Neural cell (in vitro differentiated cells): ENCODE measurements around the gene HAPSTR1. TPM values are rescaled to one million over a fixed set of nuclear protein-coding genes. Genes with fewer than 3 reads are reported as not detected.

Experiments
- H2AFZ ChIP-seq: fragments of 200-600, 300-800 bp; sonication (generic), shearing (Covaris generic); 2 replicates; pipeline ENCODE4 v1.6.0; 2014; ENCODE audit warnings: low read depth, mild to moderate bottlenecking, antibody characterized with exemption, low read length, moderate library complexity
- H3F3A ChIP-seq: fragments of 200-600 bp; shearing (Covaris generic); 2 replicates; pipeline ENCODE4 v1.6.1; 2016; ENCODE audit warnings: mild to moderate bottlenecking, moderate library complexity, mixed read lengths, antibody characterized with exemption, low read length; ENCODE audit not compliant: insufficient read depth, poor library complexity, severe bottlenecking
- H3K27ac ChIP-seq: fragments of 200-600, 300-800 bp; sonication (generic), shearing (Covaris generic); 2 replicates; pipeline ENCODE4 v1.5.1; 2014; ENCODE audit warnings: mild to moderate bottlenecking, low read length, moderate library complexity
- H3K27me3 ChIP-seq: fragments of 300-800, 200-600 bp; sonication (generic), shearing (Covaris generic); 2 replicates; pipeline ENCODE4 v1.6.0; 2014; ENCODE audit warnings: mild to moderate bottlenecking, low read depth, low read length, moderate library complexity; ENCODE audit not compliant: insufficient read depth
- H3K36me3 ChIP-seq: fragments of 300-800, 200-600 bp; sonication (generic), shearing (Covaris generic); 2 replicates; pipeline ENCODE4 v1.5.1; 2014; ENCODE audit warnings: mild to moderate bottlenecking, antibody characterized with exemption, low read length, moderate library complexity; ENCODE audit not compliant: insufficient read depth
- H3K4me2 ChIP-seq: fragments of 300-800, 200-600 bp; sonication (generic), shearing (Covaris generic); 2 replicates; pipeline ENCODE4 v1.6.0; 2014; ENCODE audit warnings: mild to moderate bottlenecking, low read length
- H3K4me3 ChIP-seq: fragments of 300-800, 200-600 bp; sonication (generic), shearing (Covaris generic); 2 replicates; pipeline ENCODE4 v1.5.1; 2014; ENCODE audit warnings: mild to moderate bottlenecking, low read length, moderate library complexity
- H3K79me2 ChIP-seq: fragments of 200-600 bp; shearing (Covaris generic); replicated peaks from 2 replicates; pipeline ENCODE4 v1.6.0; 2014; ENCODE audit warnings: mild to moderate bottlenecking, low read length, moderate library complexity; ENCODE audit not compliant: insufficient read depth
- H3K9ac ChIP-seq: fragments of 300-800, 200-600 bp; sonication (generic), shearing (Covaris generic); 2 replicates; pipeline ENCODE4 v1.6.1; 2016; ENCODE audit warnings: mild to moderate bottlenecking, low read length, mixed read lengths
- H3K9me2 ChIP-seq: fragments of 200-600 bp; shearing (Covaris generic); 2 replicates; pipeline ENCODE4 v1.6.1; 2016; ENCODE audit warnings: mild to moderate bottlenecking, low read length, mixed read lengths; ENCODE audit not compliant: insufficient read depth
- H3K9me3 ChIP-seq: fragments of 200-600, 300-800 bp; sonication (generic), shearing (Covaris generic); 2 replicates; pipeline ENCODE4 v1.6.1; 2016; ENCODE audit warnings: mild to moderate bottlenecking, mixed run types, low read length, moderate library complexity, mixed read lengths
- H4K20me1 ChIP-seq: fragments of 200-600 bp; shearing (Covaris generic); 2 replicates; pipeline ENCODE4 v1.6.1; 2016; ENCODE audit warnings: mild to moderate bottlenecking, mixed run types; ENCODE audit not compliant: insufficient read depth
- CTCF ChIP-seq: fragments of 450-650 bp; IDR thresholded peaks from 2 replicates; pipeline ENCODE4 v1.5.1; 2014; ENCODE audit warnings: antibody characterized with exemption, mild to moderate bottlenecking, moderate library complexity; ENCODE audit not compliant: poor library complexity, severe bottlenecking
- EP300 ChIP-seq: fragments of 450-650 bp; conservative IDR thresholded peaks from 2 replicates; pipeline ENCODE4 v1.6.1; 2014; ENCODE audit warnings: antibody characterized with exemption, mild to moderate bottlenecking, moderate library complexity; ENCODE audit not compliant: poor library complexity, severe bottlenecking
- EZH2 ChIP-seq: fragments of 200-600, 300-800 bp; shearing (Covaris generic), sonication (generic); IDR thresholded peaks from 2 replicates; pipeline ENCODE4 v1.6.1; 2014; ENCODE audit warnings: antibody characterized with exemption, low read length, borderline replicate concordance, mild to moderate bottlenecking; ENCODE audit not compliant: insufficient read depth, poor library complexity, severe bottlenecking
- MXI1 ChIP-seq: fragments of 450-650 bp; conservative IDR thresholded peaks from 2 replicates; pipeline ENCODE4 v1.6.1; 2014; ENCODE audit warnings: antibody characterized with exemption, mild to moderate bottlenecking; ENCODE audit not compliant: poor library complexity, severe bottlenecking
- POLR2AphosphoS5 ChIP-seq: IDR thresholded peaks from 2 replicates; pipeline ENCODE4 v1.6.1; 2012
- RAD21 ChIP-seq: fragments of 450-650 bp; conservative IDR thresholded peaks from 2 replicates; pipeline ENCODE4 v1.6.1; 2014; ENCODE audit warnings: antibody characterized with exemption, mild to moderate bottlenecking, moderate library complexity
- REST ChIP-seq: IDR thresholded peaks from 2 replicates; pipeline ENCODE4 v1.6.1; 2012; ENCODE audit warnings: borderline replicate concordance
- SMC3 ChIP-seq: fragments of 450-650 bp; conservative IDR thresholded peaks from 2 replicates; pipeline ENCODE4 v1.6.1; 2014; ENCODE audit warnings: antibody characterized with exemption, mild to moderate bottlenecking, moderate library complexity; ENCODE audit not compliant: poor library complexity
- TAF1 ChIP-seq: IDR thresholded peaks from 2 replicates; pipeline ENCODE4 v1.6.1; 2012; ENCODE audit warnings: low read depth
- polyA plus RNA-seq: library from polyadenylated mRNA; depleted of rRNA; stranded (reverse); fragments of >200 nt; gene quantifications from 2 replicates; pipeline ENCODE4 v1.2.3, GENCODE V29; 2014

The HAPSTR1 gene
- polyA plus RNA-seq, 1 donor from 2014 or later, result 60.7 TPM

GRCh38 chr16:9126609-9127008 is 35.2 kb downstream of the HAPSTR1 start:
- no peaks in the 10 kb centered on the region for H3K27me3 ChIP-seq
- H2AFZ ChIP-seq, result no peak overlapping the region
- H3K27ac ChIP-seq, result no peak overlapping the region
- H3F3A ChIP-seq, result no peaks in the 10 kb centered on the region
- H3K9me2 ChIP-seq, result no peaks in the 10 kb centered on the region
- H4K20me1 ChIP-seq, result no peaks in the 10 kb centered on the region
- TF ChIP-seq EZH2 (no peak), TAF1 (no peak), MXI1 (no peak), RAD21 (no peak), CTCF (no peak), POLR2AphosphoS5 (no peak), REST (no peak), EP300 (no peak), SMC3 (no peak)
- no peaks in the 10 kb centered on the region for H3K36me3 ChIP-seq
- H3K4me3 ChIP-seq, result no peak overlapping the region
- H3K9me3 ChIP-seq, result no peaks in the 10 kb centered on the region
- no peak overlapping the region for H3K9ac ChIP-seq
- no peak overlapping the region for H3K4me2 ChIP-seq
- peaks cover 5% of the 10 kb centered on the region for H3K79me2 ChIP-seq

- H3K27ac ChIP-seq, result no peak overlapping the region
- H3K27me3 ChIP-seq, result no peaks in the 10 kb centered on the region
- H3K79me2 ChIP-seq, result no peaks in the 10 kb centered on the region
- no peaks in the 10 kb centered on the region for H3K9me3 ChIP-seq
- H4K20me1 ChIP-seq, result no peaks in the 10 kb centered on the region
- H3K4me3 ChIP-seq, result no peak overlapping the region
- H3K4me2 ChIP-seq, result no peak overlapping the region
- no peaks in the 10 kb centered on the region for H3F3A ChIP-seq
- TF ChIP-seq EP300 (no peak), EZH2 (no peak), CTCF (no peak), RAD21 (no peak), SMC3 (no peak), POLR2AphosphoS5 (no peak), REST (no peak), TAF1 (no peak), MXI1 (no peak)
- no peak overlapping the region for H2AFZ ChIP-seq
- H3K9ac ChIP-seq, result no peak overlapping the region
- no peaks in the 10 kb centered on the region for H3K36me3 ChIP-seq
- H3K9me2 ChIP-seq, result no peaks in the 10 kb centered on the region
Measured at GRCh38 chr16:9128346-9129342, 37.2 kb downstream of the HAPSTR1 start.
